Epithelial cell of esophagus (primary cell): ENCODE data around the gene PKMYT1.
A peak's percentile ranks its signal among the peaks of the same experiment; 100 is the strongest.

Experiments
- DNase-seq: peaks from one replicate; pipeline ENCODE4 v3.0.0; 2010; ENCODE audit warnings: low read depth
- H3K4me3 ChIP-seq: 2 replicates; pipeline ENCODE4 v1.5.1; 2011; ENCODE audit warnings: mild to moderate bottlenecking, low read length, control low read depth
- CTCF ChIP-seq: IDR thresholded peaks from 2 replicates; pipeline ENCODE4 v1.5.1; 2011; ENCODE audit warnings: low read depth, mild to moderate bottlenecking, low read length, control low read depth, inconsistent platforms; ENCODE audit not compliant: insufficient read depth; ENCODE audit errors: missing control alignments

PKMYT1 gene

GRCh38 chr16:2980227-2981176 lies at the start of gene PKMYT1:
Gene PKMYT1, minus strand, starts transcription at chr16:2980446. Its CDS starts 789 bp downstream, at chr16:2979657.
- no peak for TF ChIP-seq CTCF
- peak within 1 kb of the TSS; percentile 77 for H3K4me3 ChIP-seq
- DNase-seq, result peak; percentile 84

GRCh38 chr16:3029491-3030221 lies 49.4 kb upstream of the PKMYT1 start:
- DNase-seq, result peak; percentile 60
- no peak overlapping the region for H3K4me3 ChIP-seq

GRCh38 chr16:3028716-3029319 lies 48.6 kb upstream of the PKMYT1 start:
- TF ChIP-seq CTCF, result no peak
- H3K4me3 ChIP-seq, result no peak overlapping the region
- no peak for DNase-seq

More at GRCh38 chr16:3029491-3030221, 49.4 kb upstream of the PKMYT1 start:
- no peak for TF ChIP-seq CTCF

GRCh38 chr16:3027983-3028715 lies 47.9 kb upstream of the PKMYT1 start:
- H3K4me3 ChIP-seq, result no peak overlapping the region
- DNase-seq, result peak; percentile 91

GRCh38 chr16:3027489-3027795 lies 47.2 kb upstream of the PKMYT1 start:
- TF ChIP-seq CTCF, result no peak
- no peak overlapping the region for H3K4me3 ChIP-seq
- DNase-seq, result no peak

More at GRCh38 chr16:3027983-3028715, 47.9 kb upstream of the PKMYT1 start:
- TF ChIP-seq CTCF, result peak; percentile 75
